Measurements from ENCODE around the gene GPR149. TPM values are rescaled to one million over a fixed set of nuclear protein-coding genes. Genes with fewer than 3 reads are reported as not detected.

Gene GPR149
- total RNA-seq, 4 donors from 2014 or later: 0.26 TPM; not detected in 3

- whole genome bisulfite sequencing, 2 donors: 92 to 94% methylated on average over 6 of the region's 6 CpGs
- TF ChIP-seq CTCF (IDR thresholded peaks at IDR 0.05) (no peak), POLR2A (IDR thresholded peaks at IDR 0.05) (no peak)
- intact Hi-C loops (cut with DNase I; ENCODE audit: low total_unique reads): no loop called here
- H3K4me3 ChIP-seq (ENCODE audit: low read depth, poor library complexity, severe bottlenecking): no peak overlapping the region
- no peak for DNase-seq (ENCODE audit: low spot score in 2 of 2)
Measured at GRCh38 chr3:154338008-154338407, 92.0 kb downstream of the GPR149 start.

GRCh38 chr3:154334973-154335420 is 95.0 kb downstream of the GPR149 start:
- TF ChIP-seq CTCF (IDR thresholded peaks at IDR 0.05): no peak
- no peak for TF ChIP-seq POLR2A (IDR thresholded peaks at IDR 0.05)
- no peak overlapping the region for H3K4me3 ChIP-seq (ENCODE audit: low read depth, poor library complexity, severe bottlenecking)
- DNase-seq (ENCODE audit: low spot score in 2 of 2): no peak
- intact Hi-C loops (cut with DNase I; ENCODE audit: low total_unique reads): no loop called here
- 16 to 24% methylated on average over 3 of the region's 3 CpGs for WGBS, 2 donors

GRCh38 chr3:154327871-154328270 is 102.1 kb downstream of the GPR149 start:
- DNase-seq (ENCODE audit: low spot score in 2 of 2): no peak
- TF ChIP-seq POLR2A (IDR thresholded peaks at IDR 0.05): no peak
- TF ChIP-seq CTCF (IDR thresholded peaks at IDR 0.05): no peak
- no peak overlapping the region for H3K4me3 ChIP-seq (ENCODE audit: low read depth, poor library complexity, severe bottlenecking)
- intact Hi-C loops (cut with DNase I; ENCODE audit: low total_unique reads): no loop called here

- H3K4me3 ChIP-seq (ENCODE audit: low read depth, poor library complexity, severe bottlenecking): no peak overlapping the region
- WGBS, 2 donors: 64 to 79% methylated on average over 3 of the region's 3 CpGs
- TF ChIP-seq CTCF (IDR thresholded peaks at IDR 0.05) (no peak), POLR2A (IDR thresholded peaks at IDR 0.05) (no peak)
- intact Hi-C loops (cut with DNase I; ENCODE audit: low total_unique reads): no loop called here
- no peak for DNase-seq (ENCODE audit: low spot score in 2 of 2)
Measured at GRCh38 chr3:154324919-154325318, 105.1 kb downstream of the GPR149 start.

GRCh38 chr3:154323891-154324738 is 105.9 kb downstream of the GPR149 start, which contains the start of gene DHX36:
Gene DHX36 (minus strand): TSS chr3:154324487. CDS start chr3:154324416, 71 bp downstream.
- H3K4me3 ChIP-seq (ENCODE audit: low read depth, poor library complexity, severe bottlenecking): peak within 1 kb of the TSS; percentile 80
- peak; percentile 90 to 98 for DNase-seq (ENCODE audit: low spot score in 2 of 2)
- 0 to 1% methylated on average over 45 of the region's 45 CpGs for WGBS, 2 donors
- intact Hi-C loops (cut with DNase I; ENCODE audit: low total_unique reads): no loop called here
- no peak for TF ChIP-seq CTCF (IDR thresholded peaks at IDR 0.05)
- peak in 1 of 2 donors; percentile 37 for TF ChIP-seq POLR2A (IDR thresholded peaks at IDR 0.05)
